Measurements from ENCODE around the gene PNLIPRP2.

DNA sequence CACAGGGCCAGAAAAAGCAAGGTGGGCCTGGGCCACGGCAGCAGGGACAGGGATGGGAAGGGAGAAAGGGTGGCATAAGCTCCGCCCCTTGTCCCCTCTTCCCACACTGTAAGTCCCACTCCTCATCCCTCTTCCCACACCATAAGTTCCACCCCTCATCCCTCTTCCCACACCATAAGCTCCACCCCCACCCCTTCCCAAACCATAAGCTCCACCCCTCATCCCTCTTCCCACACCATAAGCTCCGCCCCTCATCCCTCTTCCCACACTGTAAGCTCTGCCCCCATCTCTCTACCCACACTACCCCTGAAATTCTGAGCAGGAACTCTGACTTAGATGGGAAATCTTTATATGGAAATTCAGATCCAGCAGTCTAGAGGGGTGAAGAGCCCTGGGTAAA, 65.9 kb downstream of the PNLIPRP2 start:
- no peak for TF ChIP-seq EP300 (IDR thresholded peaks at IDR 0.05)
- TF ChIP-seq, protein P1, sequence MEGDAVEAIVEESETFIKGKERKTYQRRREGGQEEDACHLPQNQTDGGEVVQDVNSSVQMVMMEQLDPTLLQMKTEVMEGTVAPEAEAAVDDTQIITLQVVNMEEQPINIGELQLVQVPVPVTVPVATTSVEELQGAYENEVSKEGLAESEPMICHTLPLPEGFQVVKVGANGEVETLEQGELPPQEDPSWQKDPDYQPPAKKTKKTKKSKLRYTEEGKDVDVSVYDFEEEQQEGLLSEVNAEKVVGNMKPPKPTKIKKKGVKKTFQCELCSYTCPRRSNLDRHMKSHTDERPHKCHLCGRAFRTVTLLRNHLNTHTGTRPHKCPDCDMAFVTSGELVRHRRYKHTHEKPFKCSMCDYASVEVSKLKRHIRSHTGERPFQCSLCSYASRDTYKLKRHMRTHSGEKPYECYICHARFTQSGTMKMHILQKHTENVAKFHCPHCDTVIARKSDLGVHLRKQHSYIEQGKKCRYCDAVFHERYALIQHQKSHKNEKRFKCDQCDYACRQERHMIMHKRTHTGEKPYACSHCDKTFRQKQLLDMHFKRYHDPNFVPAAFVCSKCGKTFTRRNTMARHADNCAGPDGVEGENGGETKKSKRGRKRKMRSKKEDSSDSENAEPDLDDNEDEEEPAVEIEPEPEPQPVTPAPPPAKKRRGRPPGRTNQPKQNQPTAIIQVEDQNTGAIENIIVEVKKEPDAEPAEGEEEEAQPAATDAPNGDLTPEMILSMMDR (IDR thresholded peaks at IDR 0.05): no peak

All from gastroesophageal sphincter (tissue), 3 donors.